ENCODE data around the gene STIMATE. TPM values are rescaled to one million over a fixed set of nuclear protein-coding genes. Genes with fewer than 3 reads are reported as not detected.
A peak's percentile ranks its signal among the peaks of the same experiment; 100 is the strongest.

Gene STIMATE
- total and polyA plus RNA-seq, 8 donors, result 4.9 to 121 (median 14.0) TPM

DNA sequence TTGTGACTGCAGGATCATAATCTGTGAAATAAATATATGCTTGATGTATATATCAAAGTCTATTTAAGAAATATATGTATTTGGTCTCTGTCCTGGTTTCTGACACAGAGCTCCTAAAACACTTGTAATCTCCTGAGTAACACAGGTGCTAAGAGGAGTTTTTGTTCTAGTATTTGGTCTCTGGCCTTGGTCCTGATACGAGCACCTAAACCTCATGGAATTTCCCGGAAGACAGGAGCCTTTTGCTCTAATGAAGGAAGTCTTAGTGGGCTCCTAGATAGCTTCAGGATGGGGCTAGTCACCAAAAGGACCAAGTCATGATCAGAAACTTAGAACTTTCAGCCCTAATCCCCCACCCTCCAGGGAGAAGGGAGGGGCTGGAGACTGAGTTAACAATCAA is 43.3 kb downstream of the STIMATE start:
- no peaks in the 10 kb centered on the region for H3K27me3 ChIP-seq
- 64 to 88% (median 85%) methylated on average over 2 of the region's 2 CpGs for WGBS, 5 donors
- H3K4me3 ChIP-seq, result no peak overlapping the region
- no peaks in the 10 kb centered on the region for H3K9me3 ChIP-seq
- DNase-seq, result no peak
- H3K36me3 ChIP-seq, result peaks cover 36 to 68% (median 57%) of the 10 kb centered on the region in 4 donors
- H3K4me1 ChIP-seq, result peaks cover 0 to 5% (median 0%) of the 10 kb centered on the region in 4 donors
- TF ChIP-seq EP300 (IDR thresholded peaks at IDR 0.05) (no peak), POLR2AphosphoS5 (IDR thresholded peaks at IDR 0.05) (no peak), POLR2A (IDR thresholded peaks at IDR 0.05) (no peak)
- TF ChIP-seq, protein P1, sequence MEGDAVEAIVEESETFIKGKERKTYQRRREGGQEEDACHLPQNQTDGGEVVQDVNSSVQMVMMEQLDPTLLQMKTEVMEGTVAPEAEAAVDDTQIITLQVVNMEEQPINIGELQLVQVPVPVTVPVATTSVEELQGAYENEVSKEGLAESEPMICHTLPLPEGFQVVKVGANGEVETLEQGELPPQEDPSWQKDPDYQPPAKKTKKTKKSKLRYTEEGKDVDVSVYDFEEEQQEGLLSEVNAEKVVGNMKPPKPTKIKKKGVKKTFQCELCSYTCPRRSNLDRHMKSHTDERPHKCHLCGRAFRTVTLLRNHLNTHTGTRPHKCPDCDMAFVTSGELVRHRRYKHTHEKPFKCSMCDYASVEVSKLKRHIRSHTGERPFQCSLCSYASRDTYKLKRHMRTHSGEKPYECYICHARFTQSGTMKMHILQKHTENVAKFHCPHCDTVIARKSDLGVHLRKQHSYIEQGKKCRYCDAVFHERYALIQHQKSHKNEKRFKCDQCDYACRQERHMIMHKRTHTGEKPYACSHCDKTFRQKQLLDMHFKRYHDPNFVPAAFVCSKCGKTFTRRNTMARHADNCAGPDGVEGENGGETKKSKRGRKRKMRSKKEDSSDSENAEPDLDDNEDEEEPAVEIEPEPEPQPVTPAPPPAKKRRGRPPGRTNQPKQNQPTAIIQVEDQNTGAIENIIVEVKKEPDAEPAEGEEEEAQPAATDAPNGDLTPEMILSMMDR (IDR thresholded peaks at IDR 0.05), result no peak
- H3K27ac ChIP-seq, result no peak overlapping the region
- intact Hi-C loops (cut with DNase I; ENCODE audit: low total_unique reads), result loop anchor here (10.0 kb wide), 1 partner anchor 221 kb away; no protein-coding TSS in a partner anchor

DNA sequence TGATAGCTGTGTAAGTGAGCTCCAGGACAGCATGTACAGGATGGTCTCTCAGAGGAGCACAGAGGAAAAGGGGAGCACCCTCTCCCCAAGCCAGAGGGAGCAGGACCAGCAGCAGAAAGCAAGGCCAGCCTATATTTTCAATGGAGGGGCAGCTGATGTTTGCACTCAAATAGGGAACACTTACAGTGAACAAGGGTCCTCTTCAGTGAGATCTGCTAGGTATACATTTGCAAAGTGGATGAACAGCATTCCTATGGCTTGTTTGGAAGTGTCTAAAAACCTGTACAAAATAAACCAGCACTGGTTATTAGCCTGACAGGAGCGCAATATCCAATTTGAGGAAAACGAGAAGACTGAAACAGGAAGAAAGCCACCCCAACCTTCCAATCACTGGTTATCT is 44.9 kb downstream of the STIMATE start:
- 75 to 84% (median 81%) methylated on average over 2 of the region's 2 CpGs for WGBS, 5 donors
- DNase-seq, result no peak
- intact Hi-C loops (cut with DNase I; ENCODE audit: low total_unique reads), result loop anchor here (10.0 kb wide), 1 partner anchor 222 kb away; no protein-coding TSS in a partner anchor

DNA sequence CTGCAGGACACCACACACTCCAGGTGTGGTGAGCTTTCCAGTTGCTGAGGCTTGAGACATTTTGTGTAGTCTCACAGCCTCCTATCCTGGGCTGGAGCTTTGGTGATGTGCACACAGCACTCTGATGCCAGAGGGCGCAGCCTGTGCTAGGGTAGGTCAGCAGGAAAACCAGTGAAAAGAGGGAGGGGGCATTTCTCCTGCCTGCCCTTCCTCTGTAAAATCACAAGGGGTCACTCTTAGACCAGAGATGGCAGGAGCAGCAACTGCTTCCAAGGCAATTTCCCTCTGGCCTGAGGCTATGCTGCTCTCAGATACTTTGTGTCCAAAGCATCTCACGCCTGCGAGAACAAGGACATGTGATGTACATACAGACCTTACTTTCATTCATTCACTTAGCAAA is 46.0 kb downstream of the STIMATE start:
- Histone ChIP-seq H3K36me3 (peaks cover 36 to 93% (median 80%) of the 10 kb centered on the region in 4 donors), H3K9me3 (no peaks in the 10 kb centered on the region), H3K4me1 (peaks cover 0 to 7% (median 3%) of the 10 kb centered on the region in 4 donors), H3K4me3 (no peak overlapping the region), H3K27me3 (no peaks in the 10 kb centered on the region), H3K27ac (no peak overlapping the region)
- TF ChIP-seq, protein P1 (IDR thresholded peaks at IDR 0.05), result peak in 5 of 7 experiments; percentile 32 to 70 (median 58)
- no peak for TF ChIP-seq EP300 (IDR thresholded peaks at IDR 0.05)
- TF ChIP-seq POLR2AphosphoS5 (IDR thresholded peaks at IDR 0.05), result no peak
- 52 to 77% (median 68%) methylated on average over 3 of the region's 3 CpGs for WGBS, 5 donors
- peak in 1 of 2 donors; percentile 76 for DNase-seq
- intact Hi-C loops (cut with DNase I; ENCODE audit: low total_unique reads), result loop anchor here (10.0 kb wide), 1 partner anchor 223 kb away; no protein-coding TSS in a partner anchor

More for the DNA sequence above, 44.9 kb downstream of the STIMATE start:
- H3K36me3 ChIP-seq, result peaks cover 36 to 84% (median 73%) of the 10 kb centered on the region in 4 donors
- H3K4me3 ChIP-seq, result no peak overlapping the region
- no peak for TF ChIP-seq POLR2A (IDR thresholded peaks at IDR 0.05)
- TF ChIP-seq POLR2AphosphoS5 (IDR thresholded peaks at IDR 0.05), result no peak
- no peak for TF ChIP-seq EP300 (IDR thresholded peaks at IDR 0.05)
- TF ChIP-seq, protein P1 (IDR thresholded peaks at IDR 0.05), result no peak
- H3K9me3 ChIP-seq, result no peaks in the 10 kb centered on the region
- H3K27me3 ChIP-seq, result no peaks in the 10 kb centered on the region
- no peak overlapping the region for H3K27ac ChIP-seq
- peaks cover 0 to 5% (median 0%) of the 10 kb centered on the region in 4 donors for H3K4me1 ChIP-seq

DNA sequence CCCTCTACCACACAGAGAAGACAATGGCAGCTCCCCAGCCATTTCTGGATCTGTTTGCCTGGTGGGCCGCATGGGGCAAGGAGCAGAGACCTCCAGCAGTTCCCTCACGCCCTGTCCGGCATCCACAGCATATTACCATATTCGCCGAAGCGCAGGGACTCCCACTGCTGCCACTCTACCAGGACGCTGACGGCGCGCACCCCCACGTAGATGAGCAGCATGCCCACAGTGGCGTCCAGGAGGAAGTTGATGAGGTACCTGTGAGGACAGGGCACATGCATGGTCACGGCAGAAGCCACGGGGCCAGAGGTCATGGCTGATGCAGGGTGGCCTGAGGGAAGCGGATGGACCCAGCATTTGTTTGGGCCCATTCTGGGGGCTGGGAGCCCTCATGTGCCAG is 47.7 kb downstream of the STIMATE start:
- intact Hi-C loops (cut with DNase I; ENCODE audit: low total_unique reads), result loop anchor here (10.0 kb wide), 1 partner anchor 225 kb away; no protein-coding TSS in a partner anchor

More for the DNA sequence above, 47.7 kb downstream of the STIMATE start:
- no peak for TF ChIP-seq POLR2A (IDR thresholded peaks at IDR 0.05)
- TF ChIP-seq POLR2AphosphoS5 (IDR thresholded peaks at IDR 0.05), result no peak
- TF ChIP-seq, protein P1 (IDR thresholded peaks at IDR 0.05), result no peak
- TF ChIP-seq EP300 (IDR thresholded peaks at IDR 0.05), result no peak
- DNase-seq, result no peak
- Histone ChIP-seq H3K9me3 (no peaks in the 10 kb centered on the region), H3K4me3 (no peak overlapping the region), H3K27ac (peak overlapping the region in 1 of 5 donors; percentile 41), H3K4me1 (peaks cover 14 to 23% (median 20%) of the 10 kb centered on the region in 4 donors), H3K36me3 (peaks cover 33 to 82% (median 75%) of the 10 kb centered on the region in 4 donors), H3K27me3 (no peaks in the 10 kb centered on the region)
- WGBS, 5 donors, result 95 to 99% (median 97%) methylated on average over 11 to 15 of the region's 15 CpGs

Measured in stomach (tissue), 9 donors.